H1 (cell line): ENCODE data around the gene PIF1. TPM values are rescaled to one million over a fixed set of nuclear protein-coding genes. Genes with fewer than 3 reads are reported as not detected.

Source experiments
- CTCF ChIA-PET: fragments of 300-600 bp; sonication (Branson Sonifier 250); formaldehyde crosslinking; loops from one replicate; lab custom pipeline; 2021; ENCODE audit not compliant: partially characterized antibody; lab: Charles Lee
- POLR2A ChIA-PET: fragments of 300-600 bp; sonication (Branson Sonifier 250); formaldehyde crosslinking; loops from one replicate; lab custom pipeline; 2021; ENCODE audit warnings: inconsistent platforms; ENCODE audit not compliant: partially characterized antibody; lab: Charles Lee
- DNase-seq, 2 experiments: peaks; one replicate each; pipeline versions ENCODE4 v3.0.0 to v3.0.0-alpha.2; 2010 to 2022; ENCODE audit warnings: low spot score in 2 of 2, low read depth in 1 of 2, mixed read lengths in 1 of 2
- FAIRE-seq: peaks from 2 replicates; lab custom pipeline; 2011; peaks lifted over from hg19 to GRCh38; lab: Jason Lieb, UNC
- H2AFZ ChIP-seq: 2 replicates; pipeline ENCODE4 v1.8.1; 2012; ENCODE audit warnings: low read length, inconsistent platforms
- H2AK5ac ChIP-seq: 2 replicates; pipeline ENCODE4 v1.6.1; 2013; ENCODE audit warnings: low read depth, low read length
- H2BK120ac ChIP-seq: replicated peaks from 2 replicates; pipeline ENCODE3; 2013; ENCODE audit warnings: low read depth, low read length, inconsistent platforms
- H2BK12ac ChIP-seq: 2 replicates; pipeline ENCODE4 v1.6.1; 2013; ENCODE audit warnings: low read depth, low read length
- H2BK15ac ChIP-seq: 2 replicates; pipeline ENCODE4 v1.6.1; 2013; ENCODE audit warnings: low read length
- H2BK20ac ChIP-seq: 2 replicates; pipeline ENCODE4 v1.6.1; 2013; ENCODE audit warnings: low read length
- H2BK5ac ChIP-seq: 2 replicates; pipeline ENCODE4 v1.6.1; 2013; ENCODE audit warnings: low read depth, low read length
- H3K14ac ChIP-seq: 2 replicates; pipeline ENCODE4 v1.6.1; 2013; ENCODE audit warnings: inconsistent platforms; ENCODE audit not compliant: insufficient read length
- H3K18ac ChIP-seq: 2 replicates; pipeline ENCODE4 v1.6.1; 2013; ENCODE audit warnings: low read length; ENCODE audit errors: extremely low read depth
- H3K23ac ChIP-seq: 2 replicates; pipeline ENCODE4 v1.6.1; 2013; ENCODE audit warnings: inconsistent platforms; ENCODE audit not compliant: insufficient read length
- H3K23me2 ChIP-seq: 2 replicates; pipeline ENCODE4 v1.6.1; 2013; ENCODE audit warnings: low read depth, low read length
- H3K27ac ChIP-seq: 2 replicates; pipeline ENCODE4 v1.6.1; 2011; ENCODE audit warnings: low read depth, low read length, inconsistent platforms
- H3K27me3 ChIP-seq, 4 experiments: replicated peaks in 1 of 4; 1 replicate in 1 of 4; 2 replicates in 3 of 4; pipeline versions ENCODE4 v1.6.1 to v1.8.1; 2011 to 2013; ENCODE audit warnings: low read length in 3 of 4, mild to moderate bottlenecking in 3 of 4, inconsistent platforms in 2 of 4, mixed read lengths in 2 of 4, moderate library complexity in 1 of 4; ENCODE audit not compliant: control insufficient read depth in 3 of 4, insufficient read depth in 3 of 4; ENCODE audit errors: extremely low read depth in 1 of 4
- H3K36me3 ChIP-seq, 4 experiments: 2 replicates each; pipeline versions ENCODE4 v1.6.1 to v1.8.1; 2011 to 2013; ENCODE audit warnings: mild to moderate bottlenecking in 4 of 4, low read length in 3 of 4, moderate library complexity in 2 of 4, control low read depth in 1 of 4, inconsistent platforms in 1 of 4; ENCODE audit not compliant: insufficient read depth in 4 of 4, control insufficient read depth in 2 of 4
- H3K4ac ChIP-seq: replicated peaks from 2 replicates; pipeline ENCODE3; 2013; ENCODE audit warnings: low read length, low read depth, mixed read lengths, inconsistent platforms; ENCODE audit not compliant: insufficient read length
- H3K4me1 ChIP-seq, 4 experiments: replicated peaks in 1 of 4; 1 replicate in 1 of 4; 2 replicates in 3 of 4; pipeline versions ENCODE4 v1.6.1 to v1.8.1; 2011 to 2013; ENCODE audit warnings: low read length in 3 of 4, inconsistent platforms in 2 of 4, mixed read lengths in 1 of 4; ENCODE audit not compliant: insufficient read depth in 4 of 4, control insufficient read depth in 3 of 4
- H3K4me2 ChIP-seq, 2 experiments: 2 replicates each; pipeline versions ENCODE4 v1.6.1 to v1.8.1; 2011 to 2013; ENCODE audit warnings: low read depth in 2 of 2, low read length in 2 of 2, control low read depth in 1 of 2, inconsistent platforms in 1 of 2, mild to moderate bottlenecking in 1 of 2; ENCODE audit not compliant: insufficient read depth in 1 of 2
- H3K4me3 ChIP-seq, 4 experiments: fragments of 200-600, 300-600 bp in 1 of 4; sonication (generic), shearing (Covaris generic), sonication (Bioruptor Twin) in 1 of 4; 2 replicates each; pipeline versions ENCODE4 v1.5.1 to v1.8.1; 2011 to 2016; ENCODE audit warnings: low read length in 4 of 4, low read depth in 3 of 4, control low read depth in 2 of 4, inconsistent platforms in 2 of 4, mild to moderate bottlenecking in 2 of 4, mixed read lengths in 1 of 4, moderate library complexity in 1 of 4; ENCODE audit not compliant: insufficient read depth in 2 of 4; ENCODE audit errors: extremely low read depth in 1 of 4
- H3K56ac ChIP-seq: replicated peaks from 2 replicates; pipeline ENCODE3; 2013; ENCODE audit warnings: low read depth, mild to moderate bottlenecking, mixed read lengths, low read length, inconsistent platforms; ENCODE audit not compliant: insufficient read length
- H3K79me1 ChIP-seq: 2 replicates; pipeline ENCODE4 v1.6.1; 2013; ENCODE audit warnings: low read depth, low read length, control low read depth
- H3K79me2 ChIP-seq, 2 experiments: 2 replicates each; pipeline versions ENCODE4 v1.6.1 to v1.8.1; 2012 to 2013; ENCODE audit warnings: low read length in 2 of 2, mild to moderate bottlenecking in 2 of 2, inconsistent platforms in 1 of 2; ENCODE audit not compliant: insufficient read depth in 2 of 2, control insufficient read depth in 1 of 2
- H3K9ac ChIP-seq, 4 experiments: replicated peaks in 1 of 4; 1 replicate in 1 of 4; 2 replicates in 3 of 4; pipeline versions ENCODE4 v1.6.1 to v1.8.1; 2011 to 2013; ENCODE audit warnings: low read depth in 3 of 4, low read length in 3 of 4, control low read depth in 2 of 4, mild to moderate bottlenecking in 2 of 4, moderate library complexity in 2 of 4, inconsistent platforms in 1 of 4; ENCODE audit errors: extremely low read depth in 1 of 4
- H3K9me3 ChIP-seq, 2 experiments: 2 replicates each; pipeline versions ENCODE4 v1.6.1 to v1.8.1; 2012 to 2013; ENCODE audit warnings: mild to moderate bottlenecking in 2 of 2, moderate library complexity in 2 of 2, control low read depth in 1 of 2, inconsistent platforms in 1 of 2, low read depth in 1 of 2, low read length in 1 of 2, mixed read lengths in 1 of 2; ENCODE audit not compliant: insufficient read depth in 2 of 2
- H4K20me1 ChIP-seq, 2 experiments: replicated peaks in 1 of 2; 2 replicates each; pipeline versions ENCODE3 to v1.8.1; 2011 to 2013; ENCODE audit warnings: inconsistent platforms in 2 of 2, low read length in 2 of 2, mild to moderate bottlenecking in 1 of 2; ENCODE audit not compliant: insufficient read depth in 2 of 2, control insufficient read depth in 1 of 2
- H4K5ac ChIP-seq: 2 replicates; pipeline ENCODE4 v1.6.1; 2013; ENCODE audit warnings: low read length, low read depth, mixed read lengths, inconsistent platforms; ENCODE audit not compliant: insufficient read length
- H4K8ac ChIP-seq: 2 replicates; pipeline ENCODE4 v1.8.0; 2013; ENCODE audit warnings: mild to moderate bottlenecking, moderate library complexity, low read length, inconsistent platforms; ENCODE audit not compliant: insufficient read depth; ENCODE audit errors: extremely low read depth
- H4K91ac ChIP-seq: replicated peaks from 2 replicates; pipeline ENCODE3; 2013; ENCODE audit warnings: low read length, mixed read lengths, inconsistent platforms; ENCODE audit not compliant: insufficient read length
- RAD21 ChIP-seq, 2 experiments: IDR thresholded peaks in 1 of 2; conservative IDR thresholded peaks in 1 of 2; 2 replicates each; pipeline ENCODE4 v1.6.1; 2011; ENCODE audit warnings: low read depth in 2 of 2, low read length in 2 of 2, improper control_type of control experiment in 1 of 2, inconsistent platforms in 1 of 2, mild to moderate bottlenecking in 1 of 2, moderate library complexity in 1 of 2
- USF2 ChIP-seq: IDR thresholded peaks from 2 replicates; pipeline ENCODE4 v1.6.1; 2011; ENCODE audit warnings: low read length, improper control_type of control experiment
- WGBS, 2 experiments: shearing (Covaris generic) in 1 of 2; methylation state at CpG; one replicate each; pipeline versions ENCODE4 v1.1.6 to v1.1.7; 2013 to 2015; ENCODE audit warnings: low lambda C conversion rate in 2 of 2, mixed read lengths in 2 of 2, inconsistent platforms in 1 of 2, low coverage in 1 of 2, missing lambda C conversion rate in 1 of 2; ENCODE audit not compliant: insufficient replicate concordance in 2 of 2, insufficient coverage in 1 of 2, insufficient read length in 1 of 2; ENCODE audit errors: extremely low coverage in 1 of 2, missing lambda C conversion rate in 1 of 2; 5-methylcytosine and 5-hydroxymethylcytosine counted together
- polyA plus RNA-seq, 7 experiments: library from polyadenylated mRNA; depleted of rRNA in 3 of 7; stranded (reverse) in 5 of 7; unstranded in 2 of 7; fragments of >200 nt in 5 of 7; fragments of 200-250 nt in 2 of 7; gene quantifications; 1 replicate in 5 of 7; 2 replicates in 1 of 7; 4 replicates in 1 of 7; pipeline versions ENCODE4 v1.2.1 to v1.2.3, GENCODE V29; 2011 to 2013; ENCODE audit warnings: missing spikeins in 2 of 7, mixed read lengths in 2 of 7
- total RNA-seq: library from RNA; stranded (reverse); fragmentation: NEBNext Ultra II Directional; extraction: Animal tissue kit (Norgen Biotek cat#: 25700); gene quantifications from 2 replicates; pipeline ENCODE4 v1.2.1, GENCODE V29; 2021

Gene PIF1
- total and polyA plus RNA-seq, 2 of the 8 experiments (the other 6 are each of a cell fraction or from before 2014, with no cell fraction given): 73.3 to 138 TPM

GRCh38 chr15:64791401-64791800 lies 34.0 kb downstream of the PIF1 start:
- Histone ChIP-seq H4K5ac (no peak overlapping the region), H4K8ac (no peak overlapping the region), H4K20me1 (no peaks in the 10 kb centered on the region), H3K79me2 (no peaks in the 10 kb centered on the region)
- no peak for TF ChIP-seq USF2
- peak in 1 of 2 experiments; percentile 20; a peak in 1 of 4 replicates for TF ChIP-seq RAD21 (IDR thresholded peaks at IDR 0.05 in 1 of 2, conservative IDR thresholded peaks at IDR 0.05 in 1 of 2; ENCODE audit: low read depth in 2 of 2, low read length in 2 of 2)
- TF ChIP-seq, all 59 proteins: peak for 1
- H3K27me3 ChIP-seq: no peaks in the 10 kb centered on the region
- POLR2A ChIA-PET: interaction anchor here (1.0 to 25.1 kb wide), 4 partner anchors 10 to 39 kb away, joined by 4 to 748 read pairs (median 40); partner anchors contain the start of gene RBPMS2
- H3K36me3 ChIP-seq: no peaks in the 10 kb centered on the region
- H4K91ac ChIP-seq: no peak overlapping the region
- H2BK120ac ChIP-seq: no peak overlapping the region
- H3K4me3 ChIP-seq: no peak overlapping the region
- no peak overlapping the region for H3K14ac ChIP-seq
- H2BK5ac ChIP-seq: no peak overlapping the region
- H3K9me3 ChIP-seq: no peaks in the 10 kb centered on the region
- H3K27ac ChIP-seq: no peak overlapping the region
- no peak overlapping the region for H2AFZ ChIP-seq
- no peak overlapping the region for H2BK12ac ChIP-seq
- no peaks in the 10 kb centered on the region for H3K23me2 ChIP-seq
- no peak overlapping the region for H3K4me2 ChIP-seq
- FAIRE-seq (no peak), DNase-seq (no peak)
- WGBS, 2 experiments: 71% methylated on average over 4 of the region's 4 CpGs; no CpG with 5 or more reads in 1 of the 2 experiments
- no peak overlapping the region for H2BK20ac ChIP-seq
- H2BK15ac ChIP-seq: no peak overlapping the region
- H3K18ac ChIP-seq: no peak overlapping the region
- no peak overlapping the region for H3K4ac ChIP-seq
- CTCF ChIA-PET: interaction anchor here (0.5 to 4.3 kb wide), 6 partner anchors 13 to 188 kb away, joined by 3 to 21 read pairs (median 4); no protein-coding TSS in a partner anchor
- H3K56ac ChIP-seq: no peak overlapping the region
- no peak overlapping the region for H2AK5ac ChIP-seq
- H3K23ac ChIP-seq: no peak overlapping the region
- no peak overlapping the region for H3K9ac ChIP-seq
- no peaks in the 10 kb centered on the region for H3K4me1 ChIP-seq
- H3K79me1 ChIP-seq: no peaks in the 10 kb centered on the region
